Gastrocnemius medialis (tissue), 4 donors: ENCODE results near the gene CIT. TPM values are rescaled to one million over a fixed set of nuclear protein-coding genes. Genes with fewer than 3 reads are reported as not detected.

ENCODE experiments used
- ATAC-seq, 2 donors: fragments of 150-250 bp; one replicate each; pipeline ENCODE4 v1.9.1; 2016
- DNase-seq, 2 donors: peaks; one replicate each; pipeline ENCODE4 v3.0.0-alpha.2; 2019
- H3K27ac ChIP-seq, 4 donors: fragments of 200-600 bp; sonication (generic); 1 replicate in 1 of 4; 2 replicates in 3 of 4; pipeline ENCODE4 v1.5.1; 2016 to 2018; ENCODE audit warnings: mild to moderate bottlenecking in 2 of 4, moderate library complexity in 1 of 4
- H3K27me3 ChIP-seq, 3 donors: fragments of 200-600 bp; sonication (generic) in 2 of 3; 1 replicate in 1 of 3; 2 replicates in 2 of 3; pipeline versions ENCODE4 v1.5.1 to v1.6.0; 2016 to 2019; ENCODE audit warnings: mild to moderate bottlenecking in 1 of 3, moderate library complexity in 1 of 3
- H3K36me3 ChIP-seq, 2 donors: fragments of 200-600 bp; sonication (generic) in 1 of 2; one replicate each; pipeline ENCODE4 v1.5.1; 2017 to 2018
- H3K4me1 ChIP-seq, 2 donors: fragments of 200-600 bp; sonication (generic) in 1 of 2; one replicate each; pipeline ENCODE4 v1.5.1; 2016 to 2017; ENCODE audit warnings: mild to moderate bottlenecking in 2 of 2
- H3K4me3 ChIP-seq, 4 donors: fragments of 200-600 bp; sonication (generic) in 3 of 4; 1 replicate in 1 of 4; 2 replicates in 3 of 4; pipeline ENCODE4 v1.5.1; 2016 to 2019; ENCODE audit warnings: mild to moderate bottlenecking in 2 of 4
- H3K9me3 ChIP-seq, 3 donors: fragments of 200-600 bp; sonication (generic) in 2 of 3; 1 replicate in 1 of 3; 2 replicates in 2 of 3; pipeline ENCODE4 v1.5.1; 2016 to 2019
- CTCF ChIP-seq, 5 experiments: fragments of 450-650 bp in 3 of 5; fragments of 200-600 bp in 2 of 5; sonication (generic) in 2 of 5; IDR thresholded peaks in 4 of 5; conservative IDR thresholded peaks in 1 of 5; 1 replicate in 4 of 5; 2 replicates in 1 of 5; pipeline ENCODE4 v1.5.1; 2016 to 2019; ENCODE audit warnings: antibody characterized with exemption in 5 of 5, mild to moderate bottlenecking in 3 of 5, moderate library complexity in 3 of 5
- POLR2A ChIP-seq, 2 donors: fragments of 450-650 bp; IDR thresholded peaks; one replicate each; pipeline ENCODE4 v1.6.1; 2017; ENCODE audit warnings: antibody characterized with exemption in 2 of 2, mild to moderate bottlenecking in 2 of 2, moderate library complexity in 2 of 2
- in situ Hi-C, 4 donors: fragments of 200-750 bp; cut with MboI; loops; one replicate each; pipeline versions ENCODE4 v1.15.0 to v1.8.0; 2017; ENCODE audit warnings: low sequenced_read_pairs in 4 of 4
- intact Hi-C: fragments of 100-400 bp; cut with DNase I; formaldehyde crosslinking; loops from one replicate; pipeline ENCODE4 v1.15.1; 2023; ENCODE audit warnings: low total_unique reads
- total RNA-seq, 4 donors: library from RNA; depleted of rRNA; stranded (reverse); fragments of >200 nt; gene quantifications; one replicate each; pipeline versions ENCODE4 v1.1.0 to v1.2.3, GENCODE V29; 2016

The CIT gene
- total RNA-seq, 4 donors from 2014 or later: 0.05 to 4.0 (median 1.5) TPM

- intact Hi-C loops: loop anchor here (5.0 to 10.0 kb wide), 3 partner anchors 75 to 423 kb away; partner anchors contain the start of gene TMEM233
- DNase-seq (peak; percentile 96), ATAC-seq (peak; percentile 86 to 96)
- Histone ChIP-seq H3K4me3 (peak within 1 kb of the TSS; percentile 86 to 98 (median 92)), H3K9me3 (no peaks in the 10 kb centered on the region), H3K4me1 (peaks cover 29 to 40% of the 10 kb centered on the region in 2 donors), H3K27ac (peak within 1 kb of the TSS; percentile 90 to 98 (median 96)), H3K27me3 (no peaks in the 10 kb centered on the region), H3K36me3 (peaks cover 0 to 16% of the 10 kb centered on the region in 2 donors)
- in situ Hi-C loops: loop anchor here in 2 of 4 donors (10.0 to 25.0 kb wide), 2 partner anchors 223 to 230 kb away; no protein-coding TSS in a partner anchor
- peak; percentile 67 to 77 for TF ChIP-seq POLR2A (IDR thresholded peaks at IDR 0.05)
- TF ChIP-seq CTCF (IDR thresholded peaks at IDR 0.05 in 4 of 5, conservative IDR thresholded peaks at IDR 0.05 in 1 of 5): peak; percentile 86 to 97 (median 88)
These were observed 209.4 kb downstream of the CIT start, which contains the start of gene PRKAB1 for GRCh38 chr12:119667577-119668323. Gene PRKAB1, plus strand, starts transcription at chr12:119668133. Its CDS starts 112 bp downstream, at chr12:119668245.

- in situ Hi-C loops (loop anchor here in 2 of 4 donors (10.0 to 25.0 kb wide), 2 partner anchors 222 to 230 kb away; no protein-coding TSS in a partner anchor), intact Hi-C loops (loop anchor here (5.0 to 10.0 kb wide), 3 partner anchors 75 to 422 kb away; partner anchors contain the start of gene TMEM233)
- peak in 1 of 2 donors; percentile 18 for ATAC-seq
These were observed 210.1 kb downstream of the CIT start for GRCh38 chr12:119666900-119667576.

GRCh38 chr12:119666226-119666795 is 210.8 kb downstream of the CIT start:
- in situ Hi-C loops (loop anchor here in 2 of 4 donors (10.0 to 25.0 kb wide), 2 partner anchors 222 to 229 kb away; no protein-coding TSS in a partner anchor), intact Hi-C loops (loop anchor here (5.0 to 10.0 kb wide), 3 partner anchors 74 to 422 kb away; partner anchors contain the start of gene TMEM233)
- Histone ChIP-seq H3K27me3 (no peaks in the 10 kb centered on the region), H3K4me1 (peaks cover 28 to 32% of the 10 kb centered on the region in 2 donors), H3K9me3 (no peaks in the 10 kb centered on the region), H3K4me3 (no peak overlapping the region), H3K27ac (no peak overlapping the region), H3K36me3 (peaks cover 0 to 1% of the 10 kb centered on the region in 2 donors)
- no peak for DNase-seq
- TF ChIP-seq POLR2A (IDR thresholded peaks at IDR 0.05): no peak
- TF ChIP-seq CTCF (IDR thresholded peaks at IDR 0.05 in 4 of 5, conservative IDR thresholded peaks at IDR 0.05 in 1 of 5): no peak
- no peak for ATAC-seq

More at GRCh38 chr12:119666900-119667576, 210.1 kb downstream of the CIT start:
- TF ChIP-seq CTCF (IDR thresholded peaks at IDR 0.05 in 4 of 5, conservative IDR thresholded peaks at IDR 0.05 in 1 of 5) (no peak), POLR2A (IDR thresholded peaks at IDR 0.05) (no peak)
- DNase-seq: no peak
- H3K36me3 ChIP-seq: peaks cover 0 to 9% of the 10 kb centered on the region in 2 donors
- peaks cover 29 to 37% of the 10 kb centered on the region in 2 donors for H3K4me1 ChIP-seq
- H3K9me3 ChIP-seq: no peaks in the 10 kb centered on the region
- peak overlapping the region in 3 of 4 donors; percentile 90 to 98 (median 96) for H3K27ac ChIP-seq
- H3K4me3 ChIP-seq: peak overlapping the region; percentile 86 to 98 (median 92)
- H3K27me3 ChIP-seq: no peaks in the 10 kb centered on the region

- TF ChIP-seq POLR2A (IDR thresholded peaks at IDR 0.05): no peak
- TF ChIP-seq CTCF (IDR thresholded peaks at IDR 0.05 in 4 of 5, conservative IDR thresholded peaks at IDR 0.05 in 1 of 5): no peak
- Histone ChIP-seq H3K4me1 (peaks cover 22 to 23% of the 10 kb centered on the region in 2 donors), H3K4me3 (no peak overlapping the region), H3K27ac (no peak overlapping the region), H3K27me3 (no peaks in the 10 kb centered on the region), H3K36me3 (no peaks in the 10 kb centered on the region), H3K9me3 (no peaks in the 10 kb centered on the region)
- in situ Hi-C loops: loop anchor here in 2 of 4 donors (10.0 to 25.0 kb wide), 2 partner anchors 221 to 228 kb away; no protein-coding TSS in a partner anchor
- ATAC-seq (no peak), DNase-seq (no peak)
- intact Hi-C loops: loop anchor here (5.0 to 10.0 kb wide), 3 partner anchors 73 to 421 kb away; partner anchors contain the start of gene TMEM233
These were observed 211.8 kb downstream of the CIT start for GRCh38 chr12:119665164-119665929.
